PC-9 (cell line): ENCODE measurements around the gene NINJ1. TPM values are rescaled to one million over a fixed set of nuclear protein-coding genes. Genes with fewer than 3 reads are reported as not detected.

Source experiments
- BruUV-seq: library from RNA; stranded (reverse); fragments of 400-500 nt; replicated peaks from 2 replicates; lab custom pipeline; 2021; lab: Mats Ljungman, UMichigan
- CTCF ChIA-PET: fragments of 300-600 bp; sonication (Branson Sonifier 250); formaldehyde crosslinking; loops from one replicate; lab custom pipeline; 2022; ENCODE audit warnings: antibody characterized with exemption; lab: Charles Lee
- POLR2A ChIA-PET: fragments of 300-600 bp; sonication (Branson Sonifier 250); formaldehyde crosslinking; loops from one replicate; lab custom pipeline; 2022; ENCODE audit warnings: antibody characterized with exemption; ENCODE audit not compliant: unreplicated experiment; lab: Charles Lee
- DNase-seq, 2 experiments: peaks; one replicate each; pipeline versions ENCODE4 v3.0.0 to v3.0.0-alpha.2; 2015 to 2022; ENCODE audit warnings: mixed read lengths in 1 of 2
- H2AFZ ChIP-seq: fragments of 200-600 bp; sonication (generic); 2 replicates; pipeline ENCODE4 v1.8.1; 2017; ENCODE audit warnings: antibody characterized with exemption
- H3F3A ChIP-seq: fragments of 200-600 bp; sonication (generic); 2 replicates; pipeline ENCODE4 v1.8.1; 2017; ENCODE audit warnings: antibody characterized with exemption, mild to moderate bottlenecking, low read depth; ENCODE audit not compliant: insufficient read depth
- H3K27ac ChIP-seq: fragments of 200-600 bp; sonication (generic); 2 replicates; pipeline ENCODE4 v1.6.1; 2016; ENCODE audit warnings: mixed run types
- H3K27me3 ChIP-seq: fragments of 200-600 bp; sonication (generic); 2 replicates; pipeline ENCODE4 v1.6.1; 2016; ENCODE audit warnings: low read depth, mixed run types; ENCODE audit not compliant: insufficient read depth
- H3K36me3 ChIP-seq: fragments of 200-600 bp; sonication (generic); 2 replicates; pipeline ENCODE4 v1.6.1; 2016; ENCODE audit warnings: low read depth, mixed run types
- H3K4me1 ChIP-seq: fragments of 200-600 bp; sonication (generic); replicated peaks from 2 replicates; pipeline ENCODE4 v1.6.1; 2016; ENCODE audit warnings: mixed run types; ENCODE audit not compliant: insufficient read depth
- H3K4me2 ChIP-seq: fragments of 200-600 bp; sonication (generic); 2 replicates; pipeline ENCODE4 v1.6.1; 2017; ENCODE audit warnings: mixed run types
- H3K4me3 ChIP-seq: fragments of 200-600 bp; sonication (generic); 2 replicates; pipeline ENCODE4 v1.6.1; 2016; ENCODE audit warnings: mixed run types
- H3K79me2 ChIP-seq: fragments of 200-600 bp; sonication (generic); 2 replicates; pipeline ENCODE4 v1.6.1; 2017; ENCODE audit warnings: low read depth, mixed run types
- H3K9me2 ChIP-seq: fragments of 200-600 bp; sonication (generic); 2 replicates; pipeline ENCODE4 v1.8.1; 2017; ENCODE audit warnings: mild to moderate bottlenecking; ENCODE audit not compliant: insufficient read depth
- H3K9me3 ChIP-seq: fragments of 200-600 bp; sonication (generic); 2 replicates; pipeline ENCODE4 v1.8.1; 2016; ENCODE audit warnings: low read depth; ENCODE audit not compliant: insufficient read depth
- H4K20me1 ChIP-seq: fragments of 200-600 bp; sonication (generic); 2 replicates; pipeline ENCODE4 v1.8.1; 2017; ENCODE audit not compliant: insufficient read depth
- CTCF ChIP-seq: fragments of 200-600 bp; sonication (generic); conservative IDR thresholded peaks from 2 replicates; pipeline ENCODE4 v1.6.1; 2017; ENCODE audit warnings: mixed run types, antibody characterized with exemption, mild to moderate bottlenecking, moderate library complexity
- EZH2 ChIP-seq: fragments of 200-600 bp; sonication (generic); IDR thresholded peaks from 2 replicates; pipeline ENCODE4 v1.8.0; 2017; ENCODE audit warnings: antibody characterized with exemption, low read depth
- intact Hi-C: fragments of 100-400 bp; cut with micrococcal nuclease; formaldehyde crosslinking; loops from one replicate; pipeline ENCODE4 v1.10.0; 2022; ENCODE audit not compliant: unreplicated experiment
- total RNA-seq: library from RNA; stranded (reverse); gene quantifications from 2 replicates; pipeline ENCODE4 v1.2.3, GENCODE V29; 2021

NINJ1 gene
- total RNA-seq, 1 experiment from 2014 or later: 115 TPM

DNA sequence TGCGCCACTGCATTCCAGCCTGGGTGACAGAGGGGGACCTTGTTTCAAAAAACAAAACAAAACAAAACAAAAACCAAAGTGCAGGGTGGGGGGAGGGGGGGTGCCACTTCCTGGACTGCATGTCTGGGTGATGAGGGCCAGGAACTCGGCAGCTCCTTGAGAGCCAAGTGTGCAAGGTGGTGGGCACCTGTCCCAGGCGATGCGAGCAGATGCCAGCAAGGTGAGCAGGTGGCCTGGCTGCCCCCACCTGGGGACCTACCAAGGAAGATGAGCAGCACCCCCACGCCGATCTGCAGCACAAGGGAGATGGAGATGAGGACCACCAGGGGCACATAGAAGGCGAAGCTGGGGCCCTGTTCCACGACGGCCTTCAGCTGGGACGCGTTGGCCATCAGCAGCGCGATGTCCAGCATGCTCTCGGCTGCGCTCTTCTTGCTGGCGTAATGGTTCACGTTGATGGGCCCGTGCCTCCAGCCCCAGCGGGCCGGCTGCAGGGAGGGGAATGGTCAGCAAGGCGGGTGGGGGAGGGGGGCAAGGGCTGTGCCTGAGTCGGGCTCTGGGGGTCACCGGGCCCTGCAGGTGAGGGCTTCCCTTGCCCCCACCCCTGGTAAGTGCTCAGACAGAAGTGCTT, 7.8 kb downstream of the NINJ1 start:
- Histone ChIP-seq H3K36me3 (peaks cover 16% of the 10 kb centered on the region; the same call in 1 of the 2 replicates), H3K4me3 (no peak overlapping the region), H3K9me3 (no peaks in the 10 kb centered on the region), H3K4me2 (no peak overlapping the region), H3F3A (peaks cover 22% of the 10 kb centered on the region; the same call in 1 of the 2 replicates), H3K79me2 (peaks cover 40% of the 10 kb centered on the region), H3K27me3 (no peaks in the 10 kb centered on the region), H3K4me1 (peaks cover under 1% of the 10 kb centered on the region; the same call in 1 of the 2 replicates), H3K27ac (no peak overlapping the region), H3K9me2 (no peaks in the 10 kb centered on the region), H4K20me1 (peaks cover 19% of the 10 kb centered on the region; the same call in 1 of the 2 replicates), H2AFZ (no peak overlapping the region)
- CTCF ChIA-PET: no interaction called here
- no peak for TF ChIP-seq CTCF
- no peak for TF ChIP-seq EZH2
- intact Hi-C loops: no loop called here
- BruUV-seq: no TSS peak
- POLR2A ChIA-PET: no interaction called here
- DNase-seq: no peak

DNA sequence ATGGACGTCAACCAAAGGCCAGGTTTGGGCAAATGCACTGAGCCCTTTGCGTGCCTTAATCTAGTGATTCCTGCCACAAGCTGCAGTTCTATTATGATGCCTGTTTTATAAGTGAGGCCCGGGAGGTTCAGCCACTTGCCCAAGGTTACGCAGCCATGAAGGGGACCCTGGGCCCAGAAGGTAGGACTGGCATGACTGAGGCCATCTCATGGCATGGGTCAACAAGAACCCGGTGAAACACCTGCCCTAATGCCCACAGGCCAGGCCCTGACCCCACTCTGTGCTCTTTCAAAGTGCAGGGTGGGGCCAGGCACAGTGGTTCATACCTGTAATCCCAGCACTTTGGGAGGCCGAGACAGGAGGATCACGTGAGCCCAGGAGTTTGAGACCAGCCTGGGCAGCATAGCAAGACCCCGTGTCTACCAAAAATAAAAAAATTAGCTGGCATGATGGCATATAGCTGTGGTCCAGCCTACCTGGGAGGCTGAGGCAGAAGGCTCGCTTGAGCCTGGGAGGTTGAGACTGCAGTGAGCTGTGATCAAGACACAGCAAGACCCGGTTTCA, 8.6 kb downstream of the NINJ1 start:
- no peak for DNase-seq
- H3K27me3 ChIP-seq: no peaks in the 10 kb centered on the region
- peaks cover 16% of the 10 kb centered on the region; the same call in 1 of the 2 replicates for H3K36me3 ChIP-seq
- H3K79me2 ChIP-seq: peaks cover 31% of the 10 kb centered on the region
- intact Hi-C loops: no loop called here
- H3F3A ChIP-seq: peaks cover 26% of the 10 kb centered on the region; the same call in 1 of the 2 replicates
- no peak for TF ChIP-seq EZH2
- no peak for TF ChIP-seq CTCF
- H2AFZ ChIP-seq: no peak overlapping the region
- peaks cover 8% of the 10 kb centered on the region for H3K4me1 ChIP-seq
- POLR2A ChIA-PET: no interaction called here
- CTCF ChIA-PET: no interaction called here
- H3K27ac ChIP-seq: no peak overlapping the region
- no peak overlapping the region for H3K4me2 ChIP-seq
- no peak overlapping the region for H3K4me3 ChIP-seq
- BruUV-seq: no TSS peak
- peaks cover 10% of the 10 kb centered on the region; the same call in 1 of the 2 replicates for H4K20me1 ChIP-seq
- no peaks in the 10 kb centered on the region for H3K9me3 ChIP-seq
- H3K9me2 ChIP-seq: no peaks in the 10 kb centered on the region

DNA sequence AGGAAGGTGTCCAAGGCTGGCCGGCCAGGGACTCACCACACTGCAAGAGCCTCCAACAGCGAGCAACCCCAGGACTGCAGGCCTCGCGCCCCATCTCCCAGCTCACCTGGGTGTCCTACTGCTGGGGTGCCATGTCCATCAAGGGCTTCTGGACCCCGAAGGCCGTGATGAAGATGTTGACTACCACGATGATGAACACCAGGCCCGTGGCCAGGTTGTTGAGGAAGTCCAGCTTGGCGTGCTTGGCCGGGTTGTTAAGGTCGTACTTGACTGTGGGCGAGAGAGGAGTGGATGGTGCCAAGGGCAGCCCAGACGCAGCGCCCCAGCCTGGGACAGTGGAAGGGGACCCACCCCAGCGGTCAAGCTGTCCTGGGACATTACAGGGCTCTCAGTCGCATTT, 9.3 kb downstream of the NINJ1 start:
- no TSS peak for BruUV-seq
- Histone ChIP-seq H3K79me2 (peaks cover 25% of the 10 kb centered on the region), H3K9me2 (no peaks in the 10 kb centered on the region), H3K4me2 (no peak overlapping the region), H3K9me3 (no peaks in the 10 kb centered on the region), H3K27ac (no peak overlapping the region), H3F3A (peaks cover 29% of the 10 kb centered on the region; the same call in 1 of the 2 replicates), H3K4me3 (no peak overlapping the region), H3K27me3 (no peaks in the 10 kb centered on the region), H3K4me1 (peaks cover 12% of the 10 kb centered on the region), H2AFZ (no peak overlapping the region), H3K36me3 (peaks cover 16% of the 10 kb centered on the region; the same call in 1 of the 2 replicates), H4K20me1 (peaks cover 10% of the 10 kb centered on the region; the same call in 1 of the 2 replicates)
- intact Hi-C loops: no loop called here
- DNase-seq: no peak
- TF ChIP-seq CTCF (no peak), EZH2 (no peak)
- ChIA-PET CTCF (no interaction called here), POLR2A (no interaction called here)
